ENCODE results near the gene PIF1.
A peak's percentile ranks its signal among the peaks of the same experiment; 100 is the strongest.
"Not testable (repeated sequence)": the region's sequence is repeated elsewhere in the genome, so short reads cannot be mapped to it uniquely, and the experiment has no call there.

Gene PIF1

DNA sequence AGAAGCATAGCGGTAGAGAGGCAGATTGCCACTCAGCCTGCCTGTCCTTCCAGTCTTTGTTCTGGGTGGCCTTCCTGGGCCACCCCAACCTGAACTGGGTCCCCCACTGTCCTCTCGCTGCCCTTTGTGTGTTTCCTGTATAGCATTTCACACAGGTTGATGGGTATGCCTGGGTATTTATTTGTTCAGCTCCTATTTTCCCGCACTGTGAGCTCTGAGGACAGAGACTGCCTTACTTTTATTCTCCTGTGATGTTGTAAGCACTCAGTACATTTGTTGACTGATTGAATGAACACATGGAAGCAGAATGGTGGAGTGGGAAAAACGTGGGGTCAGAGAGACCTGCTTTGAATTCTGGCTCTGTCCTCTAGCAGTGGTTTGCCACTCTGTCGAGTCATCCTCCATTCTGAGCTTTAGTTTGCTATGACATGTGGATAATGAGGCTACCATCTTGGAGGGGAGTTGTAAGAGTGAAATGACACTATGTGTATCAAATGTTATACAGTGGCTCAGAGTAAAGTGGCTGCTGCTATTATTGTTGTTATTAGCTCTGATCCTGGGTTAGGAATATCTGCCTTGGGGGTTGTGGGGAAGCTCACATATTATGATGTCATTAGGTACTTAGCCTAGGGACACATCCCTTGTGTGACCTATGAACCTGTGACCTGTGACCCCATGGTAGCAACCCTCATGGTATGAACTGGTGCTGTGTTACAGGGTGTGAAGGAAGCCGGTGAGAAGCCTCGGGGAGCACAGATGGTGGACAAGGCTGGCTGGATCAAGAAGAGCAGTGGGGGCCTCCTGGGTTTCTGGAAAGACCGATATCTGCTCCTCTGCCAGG is 22.6 kb upstream of the PIF1 start:
- DNase-seq (ENCODE audit: low read depth): no peak

DNA sequence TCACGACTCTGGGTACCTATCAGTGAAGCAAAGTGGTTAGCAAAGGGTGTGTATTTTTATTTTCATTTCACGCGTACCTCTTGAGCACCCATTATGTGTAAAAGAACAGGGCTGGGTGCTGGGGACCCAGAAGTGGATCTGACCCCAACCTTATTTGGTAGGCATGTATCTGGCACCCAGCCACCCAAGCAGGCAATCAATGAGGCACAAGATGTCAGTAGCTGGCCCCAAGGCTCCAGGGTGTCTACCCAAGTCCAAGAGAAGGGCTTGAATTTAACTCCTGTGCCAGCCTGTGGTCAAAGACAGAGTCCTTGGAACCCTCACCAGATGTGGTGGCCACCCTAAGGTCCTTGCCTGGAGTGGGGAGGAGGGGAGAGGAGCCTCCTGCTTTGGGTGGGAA is 22.0 kb upstream of the PIF1 start:
- no peak for DNase-seq (ENCODE audit: low read depth)

- no peak for DNase-seq (ENCODE audit: low read depth)
Measured at GRCh38 chr15:64847016-64847415, 21.6 kb upstream of the PIF1 start.

- DNase-seq (ENCODE audit: low read depth): no peak
Measured at GRCh38 chr15:64845831-64846595, 20.6 kb upstream of the PIF1 start.

DNA sequence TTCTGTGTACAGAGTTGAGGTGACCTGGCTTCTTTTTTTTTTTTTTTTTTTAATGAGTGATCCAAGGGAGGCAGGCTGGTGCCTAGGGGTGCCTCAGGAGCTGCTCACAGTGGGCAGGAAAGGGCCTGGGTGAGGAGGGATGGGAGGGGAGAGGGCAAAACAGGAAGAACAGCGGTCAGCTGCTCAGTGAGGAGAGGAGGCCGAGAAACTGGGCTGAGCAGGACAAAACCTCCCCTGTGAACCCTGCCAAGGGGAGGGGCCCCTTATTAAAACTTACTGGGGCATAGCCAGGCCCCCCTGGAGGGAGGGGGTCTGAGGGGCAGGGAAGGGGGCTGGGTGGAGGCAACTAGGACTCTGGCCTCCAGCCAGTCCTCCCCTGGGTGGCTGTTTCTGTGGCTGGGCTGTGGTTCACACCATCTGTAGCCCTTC is 19.8 kb upstream of the PIF1 start:
- DNase-seq (ENCODE audit: low read depth): no peak

- DNase-seq (ENCODE audit: low read depth): no peak
Measured at GRCh38 chr15:64844576-64845145, 19.2 kb upstream of the PIF1 start.

GRCh38 chr15:64843991-64844390 is 18.5 kb upstream of the PIF1 start:
- DNase-seq (ENCODE audit: low read depth): no peak

DNA sequence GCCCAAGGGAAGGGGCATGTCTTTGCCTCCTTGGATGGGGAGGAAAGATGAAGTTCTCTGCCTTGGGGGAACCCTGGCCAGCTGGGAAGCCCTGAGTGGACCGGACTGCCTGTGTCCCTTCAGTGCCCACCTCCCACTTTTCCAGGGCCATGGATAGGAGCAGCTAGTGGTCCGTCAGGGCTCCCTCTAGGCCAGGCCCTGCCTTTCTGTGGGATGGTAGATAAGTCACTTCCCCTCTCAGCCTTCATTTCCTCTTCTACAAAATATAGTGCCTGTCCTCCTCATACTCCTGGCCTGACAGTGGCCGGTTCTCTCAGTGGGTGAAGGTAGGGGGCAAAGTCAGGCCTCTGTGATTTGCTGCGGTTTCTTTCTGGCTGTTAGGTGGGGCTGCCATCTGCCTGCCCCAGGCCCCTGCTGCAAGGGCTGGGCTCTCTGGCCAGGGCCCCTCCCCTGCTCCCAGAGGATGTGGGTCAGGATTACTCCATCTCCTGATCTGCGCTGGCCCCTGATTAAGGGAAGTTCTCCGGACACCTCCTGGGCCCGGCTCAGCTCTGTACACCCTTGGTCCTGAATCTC is 17.6 kb upstream of the PIF1 start:
- no peak for DNase-seq (ENCODE audit: low read depth)

DNA sequence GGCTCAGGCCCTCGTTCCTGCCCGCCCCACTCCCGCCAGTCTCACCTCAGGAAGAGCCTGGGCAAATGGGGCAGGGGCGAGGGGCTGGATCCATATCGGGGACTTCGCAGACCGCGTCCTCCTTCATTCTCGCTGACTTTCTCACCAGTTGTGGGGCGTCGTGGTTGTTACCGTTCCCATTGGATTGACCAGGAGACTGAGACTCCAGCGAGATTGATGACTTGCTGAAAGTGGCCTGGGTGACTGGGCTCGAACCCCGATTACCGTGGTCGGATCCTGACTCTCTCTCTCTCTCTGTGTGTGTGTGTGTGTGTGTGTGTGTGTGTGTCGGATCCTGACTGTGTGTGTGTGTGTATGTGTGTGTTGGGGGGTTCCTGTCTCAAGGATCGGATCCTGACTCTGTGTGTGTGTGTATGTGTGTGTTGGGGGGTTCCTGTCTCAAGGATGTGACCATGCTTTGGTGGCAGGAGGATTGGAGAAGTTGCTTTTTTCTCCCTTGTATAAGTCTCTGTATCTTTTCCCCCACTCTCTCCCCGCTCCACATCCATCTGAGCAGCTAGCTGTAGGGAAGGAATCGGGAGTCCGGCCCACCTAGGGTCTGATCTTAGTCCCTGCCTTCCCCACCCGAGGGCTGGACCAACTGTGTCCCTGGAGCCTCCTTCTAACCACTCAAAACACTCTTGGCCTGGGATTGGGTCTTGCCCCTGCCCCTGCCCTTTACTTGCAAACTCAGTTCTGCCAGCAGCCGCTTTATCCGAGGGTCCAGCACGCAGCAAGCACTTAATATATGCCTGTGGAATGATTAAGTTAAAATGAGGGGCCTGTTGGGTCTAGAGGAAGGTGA is 16.9 kb upstream of the PIF1 start:
- no peak for DNase-seq (ENCODE audit: low read depth)

DNA sequence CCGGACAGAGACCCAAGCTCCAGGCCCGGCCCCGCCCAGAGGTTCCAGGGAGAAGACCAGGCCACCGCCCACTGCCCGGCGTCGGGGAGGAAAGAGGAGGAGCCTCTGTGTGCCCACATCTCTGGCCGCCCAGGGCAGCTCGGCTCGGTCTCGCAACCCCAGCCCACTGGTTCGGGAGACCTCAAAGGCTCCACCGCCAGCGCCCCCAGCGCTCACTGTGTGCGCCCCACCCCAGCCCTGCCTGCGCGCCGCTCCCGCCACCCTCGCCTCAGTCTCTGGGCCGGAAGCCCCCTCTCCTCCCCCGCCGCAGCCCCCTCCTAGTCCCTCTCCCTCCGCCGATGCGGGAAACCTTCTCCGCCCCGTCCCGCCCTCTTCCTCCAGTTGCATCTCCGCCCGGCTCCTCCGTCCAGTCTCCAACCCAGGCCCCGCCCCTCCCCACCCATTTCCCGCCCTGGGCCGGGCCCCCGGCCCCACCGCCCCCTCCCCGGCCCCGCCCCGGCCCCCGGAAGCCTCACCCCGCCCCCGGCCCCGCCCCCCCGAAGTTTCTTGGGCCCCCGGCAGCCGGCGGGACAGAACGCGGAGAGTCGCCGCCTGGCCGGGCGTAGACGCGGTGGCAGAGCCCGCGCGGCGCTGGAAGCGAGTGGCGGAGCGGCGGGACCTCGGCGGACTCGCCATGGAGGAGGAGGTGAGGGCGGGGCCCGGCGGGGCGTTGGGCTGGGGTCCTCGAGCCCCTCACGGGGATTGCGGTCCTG is 16.1 kb upstream of the PIF1 start, which contains the start of gene PLEKHO2:
Gene PLEKHO2 (plus strand): TSS at position 572 of the 752 bp plus-strand sequence. CDS start 102 bp downstream, at position 674.
- peak; percentile 73 for DNase-seq (ENCODE audit: low read depth)

DNA sequence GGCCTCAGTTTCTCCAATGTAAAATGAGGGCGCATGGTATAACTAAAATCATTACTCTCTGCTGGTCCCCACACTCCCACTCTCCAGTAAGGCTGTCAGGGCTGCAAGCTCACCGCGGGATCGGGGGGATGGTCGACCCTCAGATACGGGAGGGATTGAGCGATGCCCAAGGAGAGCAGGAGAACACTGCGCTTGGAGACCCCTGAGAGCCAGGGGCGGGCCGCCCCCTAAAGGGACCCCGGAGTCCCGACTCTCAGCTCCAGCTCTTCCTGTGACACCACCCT is 15.6 kb upstream of the PIF1 start:
- DNase-seq (ENCODE audit: low read depth): no peak

- no peak for DNase-seq (ENCODE audit: low read depth)
Measured at GRCh38 chr15:64837502-64837901, 12.1 kb upstream of the PIF1 start.

DNA sequence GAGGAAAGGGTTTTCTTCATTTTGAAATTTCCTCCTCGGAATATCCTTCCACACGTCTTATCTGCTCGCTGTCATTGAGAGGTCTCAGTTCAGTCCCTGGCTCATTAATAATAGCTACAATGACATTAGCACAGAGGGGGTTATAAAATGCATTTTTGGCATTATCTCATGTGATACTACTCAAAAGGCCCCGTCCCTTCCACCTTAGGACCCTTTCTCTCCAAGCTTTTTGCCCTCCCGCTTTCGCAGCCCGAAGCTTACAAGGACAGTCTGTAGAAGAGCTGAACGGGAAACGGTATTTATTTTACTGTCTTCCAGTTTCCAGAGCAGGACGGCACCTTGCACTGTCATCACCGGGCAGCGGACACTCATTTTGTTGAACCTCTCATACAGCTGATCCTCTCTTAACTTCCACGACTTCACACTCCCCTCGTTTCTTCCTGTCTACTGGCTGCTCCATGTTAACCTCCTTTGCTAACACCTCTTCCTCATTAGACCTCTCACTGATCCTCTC is 10.6 kb upstream of the PIF1 start:
- DNase-seq (ENCODE audit: low read depth): no peak

- DNase-seq (ENCODE audit: low read depth): no peak
Measured at GRCh38 chr15:64833690-64834089, 8.2 kb upstream of the PIF1 start.

- DNase-seq (ENCODE audit: low read depth): no peak
Measured at GRCh38 chr15:64828985-64829384, 3.5 kb upstream of the PIF1 start.

- DNase-seq (ENCODE audit: low read depth): no peak
Measured at GRCh38 chr15:64824929-64825430, 467 bp downstream of the PIF1 start.

DNA sequence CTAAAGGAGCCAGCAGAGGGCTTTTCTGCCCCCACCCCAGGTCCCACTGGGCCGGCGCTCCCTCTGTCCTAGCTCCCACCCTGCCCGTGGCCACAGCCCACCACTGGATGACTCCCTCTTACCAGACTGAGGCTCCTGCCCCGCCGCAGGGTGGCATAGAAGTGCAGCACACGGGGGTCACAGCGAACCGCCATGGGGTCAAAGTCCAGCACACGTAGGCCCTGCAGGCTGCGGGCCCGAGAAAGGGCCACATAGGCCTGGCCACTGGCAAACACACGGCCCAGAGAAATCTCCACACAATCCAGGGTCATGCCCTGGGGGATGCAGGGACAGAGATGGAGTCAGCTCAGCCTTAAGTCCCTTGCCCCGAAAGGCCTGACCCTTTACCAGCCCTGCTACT is 9.0 kb downstream of the PIF1 start:
- DNase-seq (ENCODE audit: low read depth): no peak

GRCh38 chr15:64814965-64815364 is 10.5 kb downstream of the PIF1 start:
- DNase-seq (ENCODE audit: low read depth): not testable (repeated sequence)

GRCh38 chr15:64814283-64814682 is 11.2 kb downstream of the PIF1 start:
- DNase-seq (ENCODE audit: low read depth): not testable (repeated sequence)

- DNase-seq (ENCODE audit: low read depth): no peak
Measured at GRCh38 chr15:64813075-64813474, 12.4 kb downstream of the PIF1 start.
